Measurements from ENCODE around the gene ADD1. TPM values are rescaled to one million over a fixed set of nuclear protein-coding genes. Genes with fewer than 3 reads are reported as not detected.

ADD1 gene
- total RNA-seq, 1 experiment from 2014 or later = 125 TPM

GRCh38 chr4:2901186-2901585, 57.5 kb downstream of the ADD1 start:
- H3K36me3 Mint-ChIP-seq (ENCODE audit: insufficient read depth, unreplicated experiment) = peaks cover 28% of the 10 kb centered on the region
- no TSS peak for BruUV-seq (replicated peaks)
- no peak overlapping the region for H3K27ac Mint-ChIP-seq (ENCODE audit: unreplicated experiment)
- no peaks in the 10 kb centered on the region for H3K27me3 Mint-ChIP-seq (ENCODE audit: unreplicated experiment)
- no peak overlapping the region for H3K4me3 Mint-ChIP-seq (ENCODE audit: low read depth, unreplicated experiment)
- CTCF ChIA-PET = interaction anchor here (0.7 kb wide), 1 partner anchor 23 kb away, joined by 5 read pairs; no protein-coding TSS in a partner anchor
- DNase-seq = no peak
- intact Hi-C loops (cut with micrococcal nuclease; ENCODE audit: unreplicated experiment) = no loop called here
- H3K9me3 Mint-ChIP-seq (ENCODE audit: low read depth, unreplicated experiment) = no peaks in the 10 kb centered on the region
- peaks cover 20% of the 10 kb centered on the region for H3K4me1 Mint-ChIP-seq (ENCODE audit: low read depth, unreplicated experiment)
- TF ChIP-seq CTCF (IDR thresholded peaks at IDR 0.05; ENCODE audit: unreplicated experiment) = no peak

- H3K4me1 Mint-ChIP-seq (ENCODE audit: low read depth, unreplicated experiment) = peaks cover 20% of the 10 kb centered on the region
- H3K36me3 Mint-ChIP-seq (ENCODE audit: insufficient read depth, unreplicated experiment) = peaks cover 29% of the 10 kb centered on the region
- no peak overlapping the region for H3K27ac Mint-ChIP-seq (ENCODE audit: unreplicated experiment)
- CTCF ChIA-PET = no interaction called here
- no peaks in the 10 kb centered on the region for H3K27me3 Mint-ChIP-seq (ENCODE audit: unreplicated experiment)
- no peaks in the 10 kb centered on the region for H3K9me3 Mint-ChIP-seq (ENCODE audit: low read depth, unreplicated experiment)
- no peak for DNase-seq
- no peak for TF ChIP-seq CTCF (IDR thresholded peaks at IDR 0.05; ENCODE audit: unreplicated experiment)
- H3K4me3 Mint-ChIP-seq (ENCODE audit: low read depth, unreplicated experiment) = no peak overlapping the region
- intact Hi-C loops (cut with micrococcal nuclease; ENCODE audit: unreplicated experiment) = no loop called here
- BruUV-seq (replicated peaks) = no TSS peak
These were observed 58.5 kb downstream of the ADD1 start for GRCh38 chr4:2902126-2902525.

- no peak for TF ChIP-seq CTCF (IDR thresholded peaks at IDR 0.05; ENCODE audit: unreplicated experiment)
- intact Hi-C loops (cut with micrococcal nuclease; ENCODE audit: unreplicated experiment) = loop anchor here (5.0 kb wide), 1 partner anchor 58 kb away; no protein-coding TSS in a partner anchor
- H3K4me1 Mint-ChIP-seq (ENCODE audit: low read depth, unreplicated experiment) = peaks cover 22% of the 10 kb centered on the region
- H3K27ac Mint-ChIP-seq (ENCODE audit: unreplicated experiment) = no peak overlapping the region
- CTCF ChIA-PET = no interaction called here
- H3K27me3 Mint-ChIP-seq (ENCODE audit: unreplicated experiment) = no peaks in the 10 kb centered on the region
- no peak for DNase-seq
- BruUV-seq (replicated peaks) = no TSS peak
- H3K4me3 Mint-ChIP-seq (ENCODE audit: low read depth, unreplicated experiment) = no peak overlapping the region
- no peaks in the 10 kb centered on the region for H3K9me3 Mint-ChIP-seq (ENCODE audit: low read depth, unreplicated experiment)
- peaks cover 31% of the 10 kb centered on the region for H3K36me3 Mint-ChIP-seq (ENCODE audit: insufficient read depth, unreplicated experiment)
These were observed 61.9 kb downstream of the ADD1 start for GRCh38 chr4:2905544-2905943.

GRCh38 chr4:2906218-2906617, 62.6 kb downstream of the ADD1 start:
- Mint-ChIP-seq H3K9me3 (ENCODE audit: low read depth, unreplicated experiment) (no peaks in the 10 kb centered on the region), H3K4me3 (ENCODE audit: low read depth, unreplicated experiment) (no peak overlapping the region), H3K36me3 (ENCODE audit: insufficient read depth, unreplicated experiment) (peaks cover 25% of the 10 kb centered on the region), H3K4me1 (ENCODE audit: low read depth, unreplicated experiment) (peaks cover 16% of the 10 kb centered on the region), H3K27ac (ENCODE audit: unreplicated experiment) (no peak overlapping the region), H3K27me3 (ENCODE audit: unreplicated experiment) (no peaks in the 10 kb centered on the region)
- DNase-seq = no peak
- no TSS peak for BruUV-seq (replicated peaks)
- TF ChIP-seq CTCF (IDR thresholded peaks at IDR 0.05; ENCODE audit: unreplicated experiment) = no peak
- intact Hi-C loops (cut with micrococcal nuclease; ENCODE audit: unreplicated experiment) = loop anchor here (5.0 kb wide), 1 partner anchor 59 kb away; no protein-coding TSS in a partner anchor
- CTCF ChIA-PET = no interaction called here

Measured in Calu3 (cell line).